Osteoblast (primary cell): ENCODE measurements around the gene SERPINB3. TPM values are rescaled to one million over a fixed set of nuclear protein-coding genes. Genes with fewer than 3 reads are reported as not detected.
A peak's percentile ranks its signal among the peaks of the same experiment; 100 is the strongest.

Experiments
- DNase-seq: peaks from one replicate; pipeline ENCODE4 v3.0.0; 2011; ENCODE audit warnings: low spot score, mixed read lengths; ENCODE audit not compliant: insufficient read length; ENCODE audit errors: missing footprints
- H2AFZ ChIP-seq: 2 replicates; pipeline ENCODE4 v1.6.0; 2011; ENCODE audit warnings: mild to moderate bottlenecking, low read length
- H3K27ac ChIP-seq: 2 replicates; pipeline ENCODE4 v1.5.1; 2011; ENCODE audit warnings: mild to moderate bottlenecking, low read depth, low read length, moderate library complexity
- H3K27me3 ChIP-seq: 2 replicates; pipeline ENCODE4 v1.6.0; 2012; ENCODE audit warnings: mild to moderate bottlenecking, control low read depth, inconsistent platforms, low read length, moderate library complexity; ENCODE audit not compliant: insufficient read depth
- H3K36me3 ChIP-seq: 2 replicates; pipeline ENCODE4 v1.5.1; 2011; ENCODE audit warnings: mild to moderate bottlenecking, low read length, control low read depth, moderate library complexity; ENCODE audit not compliant: insufficient read depth
- H3K4me1 ChIP-seq: 2 replicates; pipeline ENCODE4 v1.5.1; 2011; ENCODE audit warnings: mild to moderate bottlenecking, low read length, control low read depth, moderate library complexity; ENCODE audit not compliant: insufficient read depth
- H3K4me2 ChIP-seq: 2 replicates; pipeline ENCODE4 v1.6.0; 2011; ENCODE audit warnings: mild to moderate bottlenecking, low read length; ENCODE audit not compliant: insufficient read depth
- H3K4me3 ChIP-seq: fragments of 200-600 bp; sonication (generic); 3 replicates; pipeline ENCODE4 v1.5.1; 2012; ENCODE audit warnings: mild to moderate bottlenecking, low read length, inconsistent platforms; ENCODE audit not compliant: insufficient read depth
- H3K79me2 ChIP-seq: 2 replicates; pipeline ENCODE4 v1.6.0; 2012; ENCODE audit warnings: mild to moderate bottlenecking, low read length, control low read depth, inconsistent platforms; ENCODE audit not compliant: insufficient read depth
- H3K9me3 ChIP-seq: 2 replicates; pipeline ENCODE4 v1.5.1; 2011; ENCODE audit warnings: low read depth, low read length, control low read depth
- H4K20me1 ChIP-seq: 2 replicates; pipeline ENCODE4 v1.6.0; 2012; ENCODE audit warnings: mild to moderate bottlenecking, low read length, control low read depth; ENCODE audit not compliant: insufficient read depth
- CTCF ChIP-seq: IDR thresholded peaks from 2 replicates; pipeline ENCODE4 v1.5.1; 2011; ENCODE audit warnings: mild to moderate bottlenecking, low read depth, low read length, moderate library complexity; ENCODE audit errors: extremely low read depth
- total RNA-seq: library from RNA; depleted of rRNA; stranded (reverse); fragments of >200 nt; gene quantifications from 2 replicates; pipeline ENCODE4 v1.2.3, GENCODE V29; 2012

SERPINB3 gene
- total RNA-seq, 1 donor, result not detected

- Histone ChIP-seq H3K4me2 (peak overlapping the region; percentile 34), H3K9me3 (no peaks in the 10 kb centered on the region), H2AFZ (peak overlapping the region; percentile 52), H4K20me1 (no peaks in the 10 kb centered on the region), H3K27ac (peak overlapping the region; percentile 59), H3K36me3 (no peaks in the 10 kb centered on the region), H3K4me1 (peaks cover 4% of the 10 kb centered on the region), H3K4me3 (no peak overlapping the region), H3K27me3 (no peaks in the 10 kb centered on the region), H3K79me2 (no peaks in the 10 kb centered on the region)
- DNase-seq, result peak; percentile 57
- TF ChIP-seq CTCF, result no peak
These were observed 21.5 kb upstream of the SERPINB3 start for GRCh38 chr18:63683152-63683551.

- Histone ChIP-seq H3K9me3 (no peaks in the 10 kb centered on the region), H3K27me3 (no peaks in the 10 kb centered on the region), H3K36me3 (no peaks in the 10 kb centered on the region), H3K27ac (no peak overlapping the region), H4K20me1 (no peaks in the 10 kb centered on the region), H3K4me3 (no peak overlapping the region), H3K4me2 (no peak overlapping the region), H3K4me1 (peaks cover 7% of the 10 kb centered on the region), H2AFZ (no peak overlapping the region), H3K79me2 (no peaks in the 10 kb centered on the region)
- no peak for TF ChIP-seq CTCF
- peak; percentile 31 for DNase-seq
These were observed 20.0 kb upstream of the SERPINB3 start for GRCh38 chr18:63681449-63682340.

GRCh38 chr18:63679820-63680606 lies 18.3 kb upstream of the SERPINB3 start:
- Histone ChIP-seq H3K36me3 (no peaks in the 10 kb centered on the region), H3K79me2 (no peaks in the 10 kb centered on the region), H3K27ac (no peak overlapping the region), H3K9me3 (no peaks in the 10 kb centered on the region), H2AFZ (no peak overlapping the region), H3K4me2 (no peak overlapping the region), H3K4me3 (no peak overlapping the region), H4K20me1 (no peaks in the 10 kb centered on the region), H3K4me1 (peaks cover 7% of the 10 kb centered on the region), H3K27me3 (no peaks in the 10 kb centered on the region)
- DNase-seq, result no peak
- TF ChIP-seq CTCF, result no peak
